K562 treated with DMSO at 1 percent for 24 hours (cell line): ENCODE measurements around the gene ATP5MG. TPM values are rescaled to one million over a fixed set of nuclear protein-coding genes. Genes with fewer than 3 reads are reported as not detected.

Source experiments
- total RNA-seq: library from RNA; unstranded; fragments of 300-600 nt; gene quantifications from 2 replicates; pipeline ENCODE4 v1.2.3, GENCODE V29; 2022; ENCODE audit warnings: low read depth; ENCODE audit not compliant: insufficient read depth

The ATP5MG gene, protein sequence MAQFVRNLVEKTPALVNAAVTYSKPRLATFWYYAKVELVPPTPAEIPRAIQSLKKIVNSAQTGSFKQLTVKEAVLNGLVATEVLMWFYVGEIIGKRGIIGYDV
- total RNA-seq = 149 and 155 TPM in 2 replicates

GRCh38 chr11:118401151-118401879, at the start of gene ATP5MG:
TSS of gene ATP5MG (plus strand) at chr11:118401606. CDS start at chr11:118401666, 60 bp downstream.

GRCh38 chr11:118359295-118359958, 42.0 kb upstream of the ATP5MG start, which contains the start of gene UBE4A:
TSS of gene UBE4A (plus strand) at chr11:118359600. CDS start at chr11:118365081, 5,481 bp downstream.

DNA sequence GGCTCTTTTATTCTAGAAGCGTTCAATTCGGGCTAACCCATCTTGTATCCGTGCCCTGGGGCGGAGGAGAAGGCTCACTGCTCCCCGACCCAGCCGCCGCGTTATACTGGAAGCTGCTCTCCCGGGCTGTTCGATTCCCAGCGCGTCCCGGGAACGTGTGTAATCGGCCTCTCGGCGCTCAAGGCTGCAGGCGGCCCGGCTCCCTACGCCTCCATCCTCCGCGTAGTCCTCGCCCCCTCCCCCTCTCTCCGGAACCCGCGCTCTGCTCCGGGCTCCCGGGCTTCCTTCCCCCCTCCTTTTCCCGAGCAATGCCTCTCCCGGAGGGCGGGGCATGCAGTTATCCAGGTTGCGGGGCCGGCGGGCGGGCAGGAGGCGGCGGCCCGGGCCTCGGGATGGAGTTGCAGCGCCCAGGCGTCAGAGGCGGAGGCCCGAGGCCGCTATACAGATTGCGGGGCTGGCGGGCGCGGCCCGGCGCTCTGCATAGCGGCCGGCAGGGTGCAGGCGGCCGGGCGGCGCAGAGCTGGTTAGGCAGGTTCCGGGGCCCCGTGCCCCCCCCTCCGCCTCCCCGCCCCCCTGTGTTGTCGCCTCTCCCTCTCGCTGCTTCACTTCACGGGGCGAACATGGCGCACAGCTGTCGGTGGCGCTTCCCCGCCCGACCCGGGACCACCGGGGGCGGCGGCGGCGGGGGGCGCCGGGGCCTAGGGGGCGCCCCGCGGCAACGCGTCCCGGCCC, 34.7 kb downstream of the ATP5MG start, which contains the start of gene KMT2A:
TSS of gene KMT2A (plus strand) at position 600 of the 732 bp plus-strand sequence. CDS start at position 621, 21 bp downstream.

Other genes starting within 250 kb of the ATP5MG start
- gene SCN4B, start 248.8 kb upstream of the ATP5MG start, total RNA-seq = 0.06 TPM in 1 of 2 replicates, not detected in the other
- gene SCN2B, start 225.0 kb upstream of the ATP5MG start, total RNA-seq = not detected in 2 replicates
- gene JAML, start 176.6 kb upstream of the ATP5MG start, total RNA-seq = 0.39 and 1.3 TPM in 2 replicates
- gene MPZL3, start 149.2 kb upstream of the ATP5MG start, total RNA-seq = 2.7 and 4.1 TPM in 2 replicates
- 0.53 and 0.58 TPM in 2 replicates for gene MPZL2, start 137.3 kb upstream of the ATP5MG start, total RNA-seq
- 0.80 and 2.2 TPM in 2 replicates for gene CD3E, start 96.9 kb upstream of the ATP5MG start, total RNA-seq
- 14.2 and 19.0 TPM in 2 replicates for gene CD3D, start 58.9 kb upstream of the ATP5MG start, total RNA-seq
- gene CD3G, start 57.3 kb upstream of the ATP5MG start, total RNA-seq = 0.19 and 0.28 TPM in 2 replicates
- 16.9 and 18.6 TPM in 2 replicates for gene UBE4A, start 42.0 kb upstream of the ATP5MG start, total RNA-seq
- 17.9 and 18.5 TPM in 2 replicates for gene KMT2A, start 34.9 kb downstream of the ATP5MG start, total RNA-seq
- 3.9 and 5.3 TPM in 2 replicates for gene TTC36, start 125.9 kb downstream of the ATP5MG start, total RNA-seq
- gene TMEM25, start 129.6 kb downstream of the ATP5MG start, total RNA-seq = 11.7 and 17.1 TPM in 2 replicates
- gene IFT46, start 164.3 kb downstream of the ATP5MG start, total RNA-seq = 20.9 and 21.6 TPM in 2 replicates
- 98.4 and 105 TPM in 2 replicates for gene ARCN1, start 170.8 kb downstream of the ATP5MG start, total RNA-seq
- gene PHLDB1, start 206.0 kb downstream of the ATP5MG start, total RNA-seq = 34.6 and 35.9 TPM in 2 replicates